NT2/D1 (cell line): ENCODE results near the gene ATP6V1G3.

Experiments
- DNase-seq: peaks from one replicate; pipeline ENCODE4 v3.0.0-alpha.2; 2011; ENCODE audit warnings: low read depth, low spot score
- H3K27me3 ChIP-seq: 2 replicates; pipeline ENCODE4 v1.6.0; 2011; ENCODE audit warnings: mild to moderate bottlenecking; ENCODE audit not compliant: insufficient read length, insufficient read depth
- H3K36me3 ChIP-seq: 2 replicates; pipeline ENCODE4 v1.6.1; 2011; ENCODE audit warnings: mild to moderate bottlenecking, low read length, mixed read lengths; ENCODE audit not compliant: insufficient read depth, insufficient read length
- H3K4me1 ChIP-seq: 2 replicates; pipeline ENCODE4 v1.5.1; 2011; ENCODE audit not compliant: insufficient read depth, insufficient read length
- H3K4me3 ChIP-seq: 2 replicates; pipeline ENCODE4 v1.5.1; 2011; ENCODE audit warnings: low read depth; ENCODE audit not compliant: insufficient read length
- H3K9ac ChIP-seq: 2 replicates; pipeline ENCODE4 v1.6.0; 2011; ENCODE audit warnings: low read depth; ENCODE audit not compliant: insufficient read length
- H3K9me3 ChIP-seq: 2 replicates; pipeline ENCODE4 v1.5.1; 2011; ENCODE audit warnings: mild to moderate bottlenecking, low read length; ENCODE audit not compliant: insufficient read depth
- SUZ12 ChIP-seq: IDR thresholded peaks from 2 replicates; pipeline ENCODE4 v1.6.1; 2011; ENCODE audit not compliant: insufficient read length, insufficient read depth; ENCODE audit errors: extremely low read depth
- YY1 ChIP-seq: IDR thresholded peaks from 2 replicates; pipeline ENCODE4 v1.6.1; 2011; ENCODE audit not compliant: insufficient read length, insufficient read depth
- ZNF274 ChIP-seq: IDR thresholded peaks from 2 replicates; pipeline ENCODE4 v1.6.1; 2011; ENCODE audit warnings: mild to moderate bottlenecking, low read depth, low read length

ATP6V1G3 gene

DNA sequence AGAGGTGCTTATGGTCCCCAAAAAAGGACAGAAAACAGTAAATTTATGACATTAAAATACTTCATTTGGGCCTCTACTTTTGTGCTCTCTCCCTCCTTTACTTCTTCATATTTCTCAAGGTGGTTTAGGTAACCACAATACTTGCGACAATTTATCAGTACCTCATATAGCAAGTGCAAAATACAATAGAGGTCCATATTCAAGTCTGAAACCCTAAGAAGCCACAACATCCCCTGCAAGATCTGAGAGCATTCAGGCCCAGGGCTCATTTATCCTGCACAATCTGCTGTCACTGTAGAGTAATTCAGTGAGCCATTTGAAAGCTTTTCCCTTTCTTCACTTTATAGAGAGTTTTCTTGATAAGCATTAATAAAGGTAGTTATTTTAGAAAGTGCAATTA, 24.2 kb upstream of the ATP6V1G3 start:
- H3K27me3 ChIP-seq = no peaks in the 10 kb centered on the region
- H3K9me3 ChIP-seq = no peaks in the 10 kb centered on the region
- H3K4me3 ChIP-seq = no peak overlapping the region
- TF ChIP-seq YY1 = no peak
- TF ChIP-seq ZNF274 = no peak
- TF ChIP-seq SUZ12 = no peak
- H3K36me3 ChIP-seq = no peaks in the 10 kb centered on the region
- H3K9ac ChIP-seq = no peak overlapping the region
- no peaks in the 10 kb centered on the region for H3K4me1 ChIP-seq
- DNase-seq = no peak

DNA sequence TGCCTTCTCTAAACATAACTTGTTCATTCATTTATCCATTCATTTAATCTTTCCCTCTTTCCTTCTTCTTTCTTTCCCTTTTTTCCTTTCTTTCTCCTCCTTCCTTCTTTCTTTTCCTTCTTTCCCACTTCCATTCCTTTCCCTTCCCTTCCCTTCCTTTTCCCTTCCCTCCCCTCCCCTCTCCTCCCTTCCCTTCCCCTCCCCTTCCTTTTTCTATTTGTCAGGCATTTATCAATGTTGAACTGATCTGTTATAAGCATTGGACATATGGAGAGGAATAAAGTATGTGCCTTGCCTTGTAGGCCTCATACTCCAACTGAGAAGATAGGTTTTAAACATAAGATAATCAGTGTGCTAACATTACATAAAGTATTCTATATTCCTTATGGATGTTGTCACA, 23.7 kb upstream of the ATP6V1G3 start:
- Histone ChIP-seq H3K4me1 (no peaks in the 10 kb centered on the region), H3K9ac (no peak overlapping the region), H3K36me3 (no peaks in the 10 kb centered on the region), H3K27me3 (no peaks in the 10 kb centered on the region), H3K4me3 (no peak overlapping the region), H3K9me3 (no peaks in the 10 kb centered on the region)
- DNase-seq = no peak
- TF ChIP-seq ZNF274 = no peak
- TF ChIP-seq SUZ12 = no peak
- no peak for TF ChIP-seq YY1

DNA sequence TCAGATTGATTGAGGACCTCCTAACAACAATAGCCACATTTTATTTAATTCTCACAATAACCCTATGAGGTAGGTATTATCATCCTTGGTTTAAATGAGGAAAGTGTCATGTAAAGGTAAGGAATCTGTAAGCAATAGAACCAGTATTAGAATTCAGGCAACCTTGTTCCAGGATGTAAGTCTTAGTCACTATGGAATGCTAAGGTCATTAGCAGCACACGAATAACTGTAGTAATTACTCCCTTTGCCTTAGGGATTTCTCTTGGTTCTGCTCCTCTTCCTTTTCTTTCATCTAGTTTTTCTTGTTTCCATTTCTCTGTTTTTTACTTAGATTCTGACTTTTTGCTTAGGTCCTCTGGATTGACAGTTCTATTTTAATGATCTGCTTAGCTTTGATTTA, 23.1 kb upstream of the ATP6V1G3 start:
- no peak overlapping the region for H3K4me3 ChIP-seq
- H3K27me3 ChIP-seq = no peaks in the 10 kb centered on the region
- H3K4me1 ChIP-seq = no peaks in the 10 kb centered on the region
- no peak overlapping the region for H3K9ac ChIP-seq
- DNase-seq = no peak
- no peaks in the 10 kb centered on the region for H3K9me3 ChIP-seq
- no peaks in the 10 kb centered on the region for H3K36me3 ChIP-seq
- TF ChIP-seq ZNF274 = no peak
- no peak for TF ChIP-seq SUZ12
- no peak for TF ChIP-seq YY1

DNA sequence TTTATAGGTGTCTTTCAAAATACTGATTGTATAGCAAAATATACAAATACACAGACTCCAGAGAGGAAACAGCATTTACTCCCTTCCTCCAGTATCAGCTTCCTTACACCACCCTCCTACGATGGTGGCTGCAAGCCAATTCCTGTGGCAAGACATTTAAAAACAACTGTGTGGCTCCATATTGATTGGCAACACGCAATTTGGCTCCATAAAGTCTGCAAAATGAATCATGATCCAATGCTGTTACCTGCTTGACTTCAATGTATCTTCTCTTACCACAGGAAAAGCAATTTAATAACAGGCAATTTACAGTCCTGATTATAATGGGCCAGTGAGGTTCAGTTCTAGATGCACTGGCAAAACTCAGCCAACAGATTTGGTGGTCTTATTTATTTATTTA, 19.7 kb upstream of the ATP6V1G3 start:
- no peaks in the 10 kb centered on the region for H3K27me3 ChIP-seq
- no peak for DNase-seq
- no peaks in the 10 kb centered on the region for H3K4me1 ChIP-seq
- H3K36me3 ChIP-seq = no peaks in the 10 kb centered on the region
- no peak overlapping the region for H3K4me3 ChIP-seq
- no peak for TF ChIP-seq YY1
- TF ChIP-seq SUZ12 = no peak
- no peak for TF ChIP-seq ZNF274
- H3K9me3 ChIP-seq = no peaks in the 10 kb centered on the region
- no peak overlapping the region for H3K9ac ChIP-seq

DNA sequence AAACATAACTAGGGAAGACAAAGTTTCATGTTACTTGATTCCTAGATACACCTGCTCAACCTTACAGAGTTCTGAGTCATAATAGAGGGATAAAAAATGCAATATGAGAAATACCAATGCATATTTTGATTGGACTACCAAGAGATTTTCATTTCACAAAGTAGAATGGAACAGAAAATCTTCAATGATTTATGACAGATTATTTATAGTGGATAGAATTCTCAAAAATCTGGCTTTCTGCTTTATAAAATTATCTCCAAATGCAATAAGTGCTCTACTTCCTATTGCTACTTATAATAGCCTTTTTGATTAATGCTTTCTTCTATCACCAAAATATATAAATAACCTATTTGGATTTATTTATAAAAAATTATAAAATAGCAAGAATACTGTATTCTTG, 18.9 kb upstream of the ATP6V1G3 start:
- Histone ChIP-seq H3K9ac (no peak overlapping the region), H3K4me3 (no peak overlapping the region), H3K4me1 (no peaks in the 10 kb centered on the region), H3K27me3 (no peaks in the 10 kb centered on the region), H3K36me3 (no peaks in the 10 kb centered on the region), H3K9me3 (no peaks in the 10 kb centered on the region)
- DNase-seq = no peak
- no peak for TF ChIP-seq SUZ12
- no peak for TF ChIP-seq YY1
- no peak for TF ChIP-seq ZNF274

DNA sequence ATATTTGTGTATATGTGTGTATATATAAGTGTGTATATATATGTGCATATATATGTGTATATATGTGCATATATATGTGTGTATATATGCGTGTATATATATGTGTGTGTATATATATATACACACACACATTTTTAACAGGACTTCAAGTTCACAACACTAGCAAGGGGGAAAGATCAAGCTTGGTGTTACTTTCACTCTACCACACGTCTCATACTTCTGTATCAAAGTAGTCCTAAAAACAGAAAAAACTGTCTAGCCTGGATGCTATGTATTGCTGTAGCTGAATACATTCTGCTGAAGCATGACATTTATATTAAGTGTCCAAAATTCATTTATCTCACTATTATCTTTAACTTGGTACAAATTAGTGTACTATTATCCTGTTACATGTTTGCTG, 17.9 kb upstream of the ATP6V1G3 start:
- no peaks in the 10 kb centered on the region for H3K4me1 ChIP-seq
- H3K4me3 ChIP-seq = no peak overlapping the region
- DNase-seq = no peak
- H3K9ac ChIP-seq = no peak overlapping the region
- no peaks in the 10 kb centered on the region for H3K36me3 ChIP-seq
- no peaks in the 10 kb centered on the region for H3K9me3 ChIP-seq
- no peak for TF ChIP-seq ZNF274
- no peak for TF ChIP-seq SUZ12
- TF ChIP-seq YY1 = no peak
- no peaks in the 10 kb centered on the region for H3K27me3 ChIP-seq

DNA sequence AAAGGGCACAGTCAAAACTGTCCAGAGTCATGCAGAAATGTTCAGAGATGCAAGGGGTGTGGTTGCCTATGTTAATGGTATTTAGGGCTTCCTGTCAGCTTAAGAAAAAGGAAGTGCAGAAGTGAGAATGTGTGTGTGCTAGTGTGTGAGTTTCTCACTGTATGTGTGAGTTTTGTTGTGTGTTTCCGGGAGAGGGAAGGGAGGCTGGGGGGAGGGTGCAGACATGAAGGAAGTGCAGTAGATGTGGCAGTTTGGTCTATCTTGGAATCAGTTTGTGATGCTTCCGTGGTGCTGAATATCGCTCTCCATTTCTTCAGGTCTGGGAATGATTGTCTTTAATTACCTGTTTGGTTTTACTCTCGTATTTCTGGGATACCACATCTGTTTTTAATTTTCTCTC, 16.5 kb upstream of the ATP6V1G3 start:
- Histone ChIP-seq H3K27me3 (no peaks in the 10 kb centered on the region), H3K9ac (no peak overlapping the region), H3K4me1 (no peaks in the 10 kb centered on the region), H3K9me3 (no peaks in the 10 kb centered on the region), H3K36me3 (no peaks in the 10 kb centered on the region), H3K4me3 (no peak overlapping the region)
- no peak for DNase-seq
- no peak for TF ChIP-seq SUZ12
- TF ChIP-seq YY1 = no peak
- no peak for TF ChIP-seq ZNF274

DNA sequence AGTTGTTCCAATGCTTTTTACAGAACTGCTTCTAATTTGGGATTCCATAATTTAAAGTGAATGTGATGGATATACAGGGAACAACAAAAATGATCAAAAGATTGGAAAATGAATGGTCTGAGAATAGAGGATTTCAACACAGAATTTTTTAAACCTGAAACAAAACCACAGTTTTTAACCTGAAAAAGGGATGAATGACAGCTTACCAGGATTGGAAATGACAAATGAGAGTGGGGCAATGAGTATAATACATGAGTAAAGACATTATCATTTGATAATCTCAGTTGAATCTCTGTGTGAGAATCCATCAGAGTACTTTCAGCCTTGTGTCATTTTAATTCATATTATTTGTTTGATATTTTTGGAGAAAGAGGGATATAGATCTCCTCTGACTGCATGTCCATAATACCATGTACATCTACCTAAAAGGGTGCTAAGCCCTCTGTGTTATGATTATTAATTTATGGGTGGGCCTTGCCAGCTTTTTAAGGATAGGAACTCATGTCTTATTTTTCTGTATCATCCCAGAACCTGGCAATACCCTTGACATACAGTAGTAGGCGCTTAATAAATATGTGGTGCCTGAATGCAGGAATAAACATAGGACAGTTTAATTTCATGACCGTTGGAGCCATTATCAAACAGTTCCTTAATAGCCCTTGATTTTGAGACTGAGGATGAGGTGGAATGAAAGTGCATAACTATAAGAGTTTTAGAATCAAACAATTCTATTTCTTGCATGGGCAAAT, 12.4 kb upstream of the ATP6V1G3 start:
- Histone ChIP-seq H3K4me1 (no peaks in the 10 kb centered on the region), H3K4me3 (no peak overlapping the region)

More for the DNA sequence above, 12.4 kb upstream of the ATP6V1G3 start:
- no peaks in the 10 kb centered on the region for H3K9me3 ChIP-seq
- H3K27me3 ChIP-seq = no peaks in the 10 kb centered on the region
- TF ChIP-seq SUZ12 = no peak
- TF ChIP-seq YY1 = no peak
- no peak for TF ChIP-seq ZNF274
- H3K9ac ChIP-seq = no peak overlapping the region
- H3K36me3 ChIP-seq = no peaks in the 10 kb centered on the region
- no peak for DNase-seq
